Skin of body (tissue), 2 donors: ENCODE measurements around the gene LY6G6D. TPM values are rescaled to one million over a fixed set of nuclear protein-coding genes. Genes with fewer than 3 reads are reported as not detected.
"Not testable (repeated sequence)": the region's sequence is repeated elsewhere in the genome, so short reads cannot be mapped to it uniquely, and the experiment has no call there.

Experiments used
- DNase-seq: peaks from one replicate; lab custom pipeline; 2025; lab: John Stamatoyannopoulos, UW
- total RNA-seq: library from RNA; depleted of rRNA; stranded (reverse); fragments of >200 nt; gene quantifications from one replicate; pipeline ENCODE4 v1.2.3, GENCODE V29; 2014

LY6G6D gene
- total RNA-seq, 1 donor from 2014 or later = 10.3 TPM

GRCh38 chr6:31692353-31692752, 22.8 kb upstream of the LY6G6D start:
- DNase-seq = no peak

DNA sequence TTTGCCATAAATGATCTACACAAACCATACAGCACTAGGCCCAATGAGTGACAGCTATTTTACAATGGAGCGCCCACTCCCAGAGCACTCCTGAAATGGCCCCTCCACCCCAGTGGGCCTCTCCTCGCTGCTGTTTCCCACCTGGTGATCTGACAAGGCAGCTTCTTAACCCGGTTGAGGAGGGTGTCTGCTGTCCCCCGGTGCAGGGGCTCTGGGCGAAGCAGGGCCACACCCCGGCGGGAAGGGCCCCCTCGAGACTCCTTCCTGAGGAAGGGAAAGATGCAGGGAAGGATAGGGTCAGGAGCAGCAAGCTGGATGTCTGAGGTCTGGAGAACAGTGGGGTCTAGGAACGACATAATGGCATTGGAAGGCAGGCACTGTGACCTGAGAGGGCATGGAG, 22.3 kb upstream of the LY6G6D start:
- DNase-seq = no peak

- no peak for DNase-seq
Observed at GRCh38 chr6:31693535-31693934, 21.6 kb upstream of the LY6G6D start.

- no peak for DNase-seq
Observed at GRCh38 chr6:31697555-31697954, 17.6 kb upstream of the LY6G6D start.

DNA sequence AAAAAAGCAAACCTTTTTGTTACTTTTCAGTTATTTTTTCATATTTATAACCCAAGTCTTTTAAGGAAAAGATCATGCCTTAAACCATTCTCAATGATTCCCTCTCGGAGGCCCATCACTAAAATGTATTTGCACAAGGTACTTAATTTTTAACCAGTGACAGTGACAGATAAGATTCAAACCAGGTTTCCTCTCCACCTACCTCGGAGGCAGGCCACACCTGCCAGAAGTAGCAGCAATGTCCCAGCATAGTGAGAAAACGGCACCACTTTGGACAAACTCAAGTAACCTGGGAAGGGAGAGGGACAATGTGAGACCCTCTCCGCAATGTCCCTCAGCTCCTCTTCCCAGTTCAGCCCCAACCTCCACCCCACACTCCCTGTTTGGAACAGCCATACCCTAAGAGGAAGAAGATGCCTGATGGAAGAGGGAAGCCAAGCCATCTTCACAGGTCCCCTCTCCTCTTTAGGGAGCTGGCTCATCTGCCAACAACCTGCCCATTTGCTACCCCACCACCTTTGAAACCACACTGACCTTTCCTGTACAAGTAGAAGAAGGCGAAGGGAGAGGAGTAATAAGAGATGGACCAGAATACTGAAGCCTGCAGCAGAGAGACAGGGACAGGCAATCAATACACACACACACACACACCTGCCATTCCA, 14.3 kb upstream of the LY6G6D start:
- no peak for DNase-seq

GRCh38 chr6:31701666-31702404, 13.3 kb upstream of the LY6G6D start:
- DNase-seq = no peak

GRCh38 chr6:31702405-31702818, 12.7 kb upstream of the LY6G6D start:
- no peak for DNase-seq

- DNase-seq = peak; percentile 99
Observed at GRCh38 chr6:31702819-31703716, 12.1 kb upstream of the LY6G6D start, which contains the start of gene ABHD16A. Gene ABHD16A (minus strand): TSS chr6:31703324. CDS start chr6:31703281, 43 bp downstream.

DNA sequence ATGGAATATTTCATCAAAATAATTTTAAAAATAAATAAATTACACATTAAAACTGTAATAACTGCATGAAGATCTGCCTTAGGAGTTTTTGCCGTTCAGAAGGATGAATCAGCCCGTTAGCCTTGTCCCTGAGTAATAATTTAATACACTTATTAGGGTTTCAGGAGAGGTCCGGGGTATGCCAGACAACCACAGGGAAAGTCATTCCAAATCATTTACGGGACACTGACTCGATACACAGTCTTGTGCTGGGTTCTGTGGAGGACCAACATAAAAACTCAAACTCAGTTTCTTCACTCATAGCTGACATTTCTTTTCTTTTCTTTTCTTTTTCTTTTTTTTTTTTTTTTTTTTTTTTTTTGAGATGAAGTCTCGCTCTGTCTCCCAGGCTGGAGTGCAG, 9.2 kb upstream of the LY6G6D start:
- DNase-seq = no peak

GRCh38 chr6:31706599-31706998, 8.5 kb upstream of the LY6G6D start, which contains the start of gene LY6G6F:
Gene LY6G6F (plus strand): TSS chr6:31706866. CDS start chr6:31706907, 41 bp downstream.
- DNase-seq = no peak

GRCh38 chr6:31707701-31708100, 7.4 kb upstream of the LY6G6D start:
- no peak for DNase-seq

DNA sequence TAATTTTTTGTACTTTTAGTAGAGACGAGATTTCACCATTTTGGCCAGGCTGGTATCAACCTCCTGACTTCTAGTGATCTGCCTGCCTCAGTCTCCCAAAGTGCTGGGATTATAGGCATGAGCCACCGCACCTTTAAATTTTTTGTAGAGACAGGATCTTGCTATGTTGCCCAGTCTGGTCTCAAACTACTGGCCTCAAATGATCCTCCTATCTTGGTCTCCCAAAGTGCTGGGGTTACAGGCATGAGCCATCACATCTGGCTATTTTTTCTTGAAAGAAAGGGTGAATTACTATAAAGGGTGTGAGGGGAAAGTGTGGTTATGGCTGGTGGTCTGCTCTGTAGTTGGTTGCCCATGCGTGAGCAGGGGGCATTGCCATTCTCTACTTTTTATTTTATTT, 6.9 kb upstream of the LY6G6D start:
- no peak for DNase-seq

DNA sequence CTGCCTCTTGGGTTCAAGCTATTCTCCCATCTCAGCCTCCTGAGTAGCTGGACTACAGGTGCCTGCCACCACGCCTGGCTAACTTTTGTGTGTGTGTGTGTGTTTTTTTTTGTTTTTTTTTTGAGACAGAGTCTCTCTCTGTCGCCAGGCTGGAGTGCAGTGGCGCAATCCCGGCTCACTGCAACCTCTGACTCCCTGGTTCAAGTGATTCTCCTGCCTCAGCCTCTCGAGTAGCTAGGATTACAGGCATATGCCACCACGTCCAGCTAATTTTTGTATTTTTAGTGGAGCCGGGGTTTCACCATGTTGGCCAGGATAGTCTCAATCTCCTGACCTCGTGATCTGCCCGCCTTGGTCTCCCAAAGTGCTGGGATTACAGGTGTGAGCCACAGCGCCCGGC, 6.0 kb upstream of the LY6G6D start:
- DNase-seq = not testable (repeated sequence)

DNA sequence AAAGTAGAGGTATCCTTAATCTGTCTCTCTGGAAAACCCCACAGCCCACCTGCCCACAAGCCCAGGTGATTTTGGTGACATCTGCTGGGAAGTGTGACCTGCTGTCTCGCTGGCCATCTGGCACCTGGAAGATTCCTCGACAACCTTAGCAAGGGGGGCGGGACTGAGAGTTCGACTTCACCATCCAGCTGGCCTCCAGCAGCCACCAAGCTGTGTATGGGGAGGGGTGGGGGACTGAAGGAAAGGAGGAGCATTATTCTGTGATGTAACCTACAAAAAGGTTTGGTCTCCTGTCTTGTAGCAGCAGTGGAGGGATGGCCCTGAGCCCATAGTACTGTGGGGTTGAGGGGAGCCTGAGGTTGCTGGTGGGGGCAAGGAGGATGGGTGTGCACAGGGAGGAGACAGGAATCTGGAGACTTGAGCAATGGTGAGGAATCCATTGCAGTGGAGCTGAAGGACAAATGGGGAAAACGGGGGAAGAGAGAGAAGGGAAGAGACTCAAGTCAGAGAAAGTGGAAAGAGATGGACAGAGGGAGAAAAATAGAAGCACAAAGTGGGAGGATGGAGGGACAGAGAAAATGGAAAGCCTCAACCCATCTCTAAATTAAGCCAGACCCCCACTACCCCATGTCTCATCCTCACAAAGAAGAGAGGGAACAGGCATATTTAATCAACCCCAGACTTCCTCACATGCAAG, 4.5 kb upstream of the LY6G6D start:
- no peak for DNase-seq

GRCh38 chr6:31711233-31711632, 3.9 kb upstream of the LY6G6D start:
- DNase-seq = no peak

GRCh38 chr6:31712296-31712695, 2.9 kb upstream of the LY6G6D start:
- no peak for DNase-seq

- no peak for DNase-seq
Observed at GRCh38 chr6:31713465-31713864, 1.7 kb upstream of the LY6G6D start.

DNA sequence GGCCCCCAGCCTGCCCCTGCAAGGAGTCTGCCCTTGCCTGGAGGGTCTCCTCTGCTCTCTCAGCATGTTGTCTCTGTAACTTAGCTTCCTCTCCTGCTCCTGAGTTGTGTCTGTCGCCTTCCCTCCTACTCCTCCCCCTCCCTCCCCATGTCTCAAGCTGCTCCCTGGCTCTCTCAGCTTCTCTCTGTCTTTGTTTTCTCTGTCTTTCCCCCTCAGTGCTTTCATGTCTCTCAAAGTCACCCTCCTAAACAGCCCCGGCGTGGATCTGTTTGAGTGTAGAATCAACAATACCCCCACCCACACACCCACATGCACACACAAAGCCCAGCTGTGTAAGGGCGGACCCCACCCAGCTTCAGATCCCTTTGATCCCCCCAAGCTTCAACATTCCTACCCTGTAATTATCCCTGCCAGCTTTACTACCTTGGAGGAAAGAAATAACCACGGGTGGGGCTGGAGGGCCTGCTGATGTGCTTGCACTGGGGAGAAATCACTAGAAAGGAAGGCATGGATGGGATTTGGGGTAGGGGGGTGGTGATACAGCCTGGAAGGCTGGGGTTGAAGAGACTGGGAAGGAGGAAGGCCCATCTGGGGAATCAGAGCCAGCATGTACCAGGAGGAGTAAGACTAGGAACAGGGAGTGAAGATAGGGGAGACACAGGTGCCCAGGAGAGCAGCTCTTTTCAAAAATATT, 1.0 kb upstream of the LY6G6D start:
- no peak for DNase-seq

DNA sequence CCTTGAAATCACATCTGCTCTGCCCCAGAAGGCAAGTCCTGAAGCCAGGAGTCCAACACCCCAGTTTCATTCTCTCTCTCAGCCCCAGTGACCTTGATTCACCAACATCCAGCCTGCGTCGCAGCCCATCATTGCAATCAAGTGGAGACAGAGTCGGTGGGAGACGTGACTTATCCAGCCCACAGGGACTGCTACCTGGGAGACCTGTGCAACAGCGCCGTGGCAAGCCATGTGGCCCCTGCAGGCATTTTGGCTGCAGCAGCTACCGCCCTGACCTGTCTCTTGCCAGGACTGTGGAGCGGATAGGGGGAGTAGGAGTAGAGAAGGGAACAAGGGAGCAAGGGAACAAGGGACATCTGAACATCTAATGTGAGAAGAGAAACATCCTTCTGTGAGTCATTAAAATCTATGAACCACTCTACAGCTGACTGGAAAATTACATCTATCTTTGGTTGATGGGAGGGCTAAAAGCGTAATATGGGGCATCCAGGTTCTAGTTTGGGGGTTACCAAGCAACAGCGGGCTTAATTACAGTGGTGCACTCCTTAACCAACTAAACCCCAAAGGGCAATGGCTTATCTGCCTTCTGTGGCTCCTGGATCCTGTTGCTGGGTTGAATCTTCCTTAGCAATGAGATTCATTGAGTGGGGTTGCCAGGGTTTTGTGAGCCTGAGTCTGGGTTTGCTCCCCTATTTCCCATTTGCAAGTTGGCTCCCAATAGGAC, 2.5 kb downstream of the LY6G6D start:
- DNase-seq = no peak

DNA sequence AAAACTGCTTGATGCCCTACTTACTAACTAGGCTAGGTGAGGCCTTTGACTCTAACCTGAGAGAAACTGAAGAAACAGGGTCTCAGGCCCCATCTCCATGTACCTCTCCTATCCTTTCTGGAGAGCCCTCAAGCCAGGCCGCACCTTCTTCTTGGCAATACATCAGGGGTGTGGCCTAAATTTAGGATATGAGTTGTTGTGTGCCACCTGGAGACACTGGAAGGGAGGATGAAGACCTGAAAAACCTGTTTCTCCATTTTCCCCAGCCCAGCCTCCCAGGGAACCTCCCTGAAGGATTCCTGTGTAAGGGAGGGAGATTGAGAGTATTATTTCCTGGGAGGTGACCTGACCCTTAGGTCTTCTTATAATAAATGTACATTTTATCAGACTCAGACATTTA, 3.1 kb downstream of the LY6G6D start:
- DNase-seq = no peak
